Aorta (tissue), 5 donors: ENCODE results near the gene TLR1. TPM values are rescaled to one million over a fixed set of nuclear protein-coding genes. Genes with fewer than 3 reads are reported as not detected.
"Not testable (repeated sequence)": the region's sequence is repeated elsewhere in the genome, so short reads cannot be mapped to it uniquely, and the experiment has no call there.

Experiments used
- ATAC-seq: fragments of 200-7000 bp; cut with Tn5 transposase; one replicate; pipeline ENCODE4 v1.9.1; 2022; ENCODE audit warnings: moderate library complexity; ENCODE audit not compliant: low FRiP score
- DNase-seq, 2 donors: peaks; one replicate each; pipeline ENCODE4 v3.0.0-alpha.2; 2020
- H3K27ac ChIP-seq, 2 donors: one replicate each; pipeline ENCODE4 v1.5.1; 2013; ENCODE audit warnings: low read length in 2 of 2, mild to moderate bottlenecking in 2 of 2, moderate library complexity in 2 of 2, control low read depth in 1 of 2, inconsistent platforms in 1 of 2, low read depth in 1 of 2
- H3K27me3 ChIP-seq, 2 donors: one replicate each; pipeline ENCODE4 v1.6.1; 2013; ENCODE audit warnings: control low read depth in 1 of 2, low read length in 1 of 2, mild to moderate bottlenecking in 1 of 2, moderate library complexity in 1 of 2; ENCODE audit not compliant: insufficient read depth in 2 of 2, control insufficient read depth in 1 of 2
- H3K36me3 ChIP-seq, 2 donors: one replicate each; pipeline ENCODE4 v1.6.1; 2013; ENCODE audit warnings: control low read depth in 1 of 2, low read length in 1 of 2, mild to moderate bottlenecking in 1 of 2; ENCODE audit not compliant: insufficient read depth in 2 of 2, control insufficient read depth in 1 of 2
- H3K4me1 ChIP-seq, 2 donors: one replicate each; pipeline ENCODE4 v1.6.1; 2013; ENCODE audit warnings: low read length in 2 of 2, control low read depth in 1 of 2, mild to moderate bottlenecking in 1 of 2, moderate library complexity in 1 of 2; ENCODE audit not compliant: insufficient read depth in 2 of 2, control insufficient read depth in 1 of 2
- H3K4me3 ChIP-seq, 2 donors: one replicate each; pipeline ENCODE4 v1.5.1; 2013; ENCODE audit warnings: low read length in 2 of 2, control low read depth in 1 of 2, mild to moderate bottlenecking in 1 of 2
- H3K9me3 ChIP-seq: one replicate; pipeline ENCODE4 v1.6.1; 2013; ENCODE audit warnings: mild to moderate bottlenecking, low read length; ENCODE audit not compliant: control insufficient read depth
- WGBS, 2 donors: extraction: QIAGEN DNeasy Blood & Tissue Kit; methylation state at CpG; one replicate each; pipeline ENCODE4 v1.1.7; 2013; 5-methylcytosine and 5-hydroxymethylcytosine counted together
- intact Hi-C, 2 donors: fragments of 100-400 bp; cut with DNase I; formaldehyde crosslinking; loops; one replicate each; pipeline versions ENCODE4 v1.14.2 to v1.15.0; 2022
- polyA plus RNA-seq, 2 donors: library from polyadenylated mRNA; stranded (reverse); fragments of 200-250 nt; gene quantifications; one replicate each; pipeline ENCODE4 v1.2.3, GENCODE V29; 2013
- total RNA-seq, 2 donors: library from RNA; stranded (reverse); fragmentation: NEBNext Ultra II Directional; extraction: Animal tissue kit (Norgen Biotek cat#: 25700); gene quantifications; one replicate each; pipeline ENCODE4 v1.2.1, GENCODE V29; 2021
- donor health status: healthy with polysubstance abuse.
- donor health status: Bipolar disorder and iron deficiency.
- donor health status: DM: no; HTN: no; CAD: no.
- donor health status: DM: no; HTN: no; CAD: no.
- donor health status: DM: yes; HTN: yes; CAD: no.

Gene TLR1
- total and polyA plus RNA-seq, 4 donors: 1.1 to 29.7 (median 11.3) TPM

GRCh38 chr4:38784141-38784540 lies 20.4 kb downstream of the TLR1 start:
- Histone ChIP-seq H3K27me3 (no peaks in the 10 kb centered on the region), H3K9me3 (no peaks in the 10 kb centered on the region), H3K27ac (no peak overlapping the region), H3K4me1 (no peaks in the 10 kb centered on the region), H3K4me3 (no peak overlapping the region), H3K36me3 (no peaks in the 10 kb centered on the region)
- intact Hi-C loops: no loop called here
- no peak for DNase-seq
- ATAC-seq: no peak
- WGBS, 2 donors: 91 to 93% methylated on average over 4 of the region's 4 CpGs

- H3K9me3 ChIP-seq: no peaks in the 10 kb centered on the region
- intact Hi-C loops: no loop called here
- no peak overlapping the region for H3K27ac ChIP-seq
- whole genome bisulfite sequencing, 2 donors: 84 to 85% methylated on average over 8 of the region's 8 CpGs
- H3K27me3 ChIP-seq: no peaks in the 10 kb centered on the region
- ATAC-seq (no peak), DNase-seq (no peak)
- no peaks in the 10 kb centered on the region for H3K36me3 ChIP-seq
- H3K4me1 ChIP-seq: no peaks in the 10 kb centered on the region
- no peak overlapping the region for H3K4me3 ChIP-seq
Observed at GRCh38 chr4:38783109-38783460, 21.5 kb downstream of the TLR1 start.

GRCh38 chr4:38782452-38783108 lies 22.0 kb downstream of the TLR1 start, which contains the start of gene TLR10:
TLR10 (minus strand) TSS chr4:38782990; CDS start chr4:38775590, 7,400 bp downstream.
- no peaks in the 10 kb centered on the region for H3K4me1 ChIP-seq
- peak; percentile 82 for ATAC-seq
- H3K27me3 ChIP-seq: no peaks in the 10 kb centered on the region
- H3K9me3 ChIP-seq: no peaks in the 10 kb centered on the region
- H3K36me3 ChIP-seq: no peaks in the 10 kb centered on the region
- H3K27ac ChIP-seq: no peak within 1 kb of the TSS
- 34 to 40% methylated on average over 12 of the region's 12 CpGs for WGBS, 2 donors
- no peak within 1 kb of the TSS for H3K4me3 ChIP-seq
- intact Hi-C loops: no loop called here
- no peak for DNase-seq

GRCh38 chr4:38781854-38782261 lies 22.7 kb downstream of the TLR1 start:
- intact Hi-C loops: no loop called here
- DNase-seq (no peak), ATAC-seq (no peak)
- no peaks in the 10 kb centered on the region for H3K4me1 ChIP-seq
- H3K4me3 ChIP-seq: no peak overlapping the region
- H3K36me3 ChIP-seq: no peaks in the 10 kb centered on the region
- H3K27ac ChIP-seq: no peak overlapping the region
- H3K27me3 ChIP-seq: no peaks in the 10 kb centered on the region
- WGBS, 2 donors: 94 to 97% methylated on average over 4 of the region's 4 CpGs
- no peaks in the 10 kb centered on the region for H3K9me3 ChIP-seq

GRCh38 chr4:38780833-38781484 lies 23.6 kb downstream of the TLR1 start:
- DNase-seq: no peak
- H3K4me1 ChIP-seq: no peaks in the 10 kb centered on the region

GRCh38 chr4:38779790-38780189 lies 24.8 kb downstream of the TLR1 start:
- Histone ChIP-seq H3K4me1 (no peaks in the 10 kb centered on the region), H3K27ac (no peak overlapping the region), H3K9me3 (no peaks in the 10 kb centered on the region), H3K36me3 (no peaks in the 10 kb centered on the region), H3K27me3 (no peaks in the 10 kb centered on the region), H3K4me3 (no peak overlapping the region)
- no peak for DNase-seq
- intact Hi-C loops: no loop called here
- ATAC-seq: no peak
- 81 to 84% methylated on average over 5 of the region's 5 CpGs for WGBS, 2 donors

More at GRCh38 chr4:38780833-38781484, 23.6 kb downstream of the TLR1 start:
- Histone ChIP-seq H3K4me3 (no peak overlapping the region), H3K9me3 (no peaks in the 10 kb centered on the region), H3K27me3 (no peaks in the 10 kb centered on the region), H3K27ac (no peak overlapping the region), H3K36me3 (no peaks in the 10 kb centered on the region)
- WGBS, 2 donors: 95 to 97% methylated on average over 4 of the region's 4 CpGs
- intact Hi-C loops: no loop called here
- ATAC-seq: no peak

- H3K4me3 ChIP-seq, H3K36me3 ChIP-seq, H3K27me3 ChIP-seq, ATAC-seq, H3K27ac ChIP-seq, H3K9me3 ChIP-seq, H3K4me1 ChIP-seq, intact Hi-C loops, DNase-seq: not testable (repeated sequence)
- WGBS, 2 donors: 78 to 80% methylated on average over 2 of the region's 2 CpGs
Observed at GRCh38 chr4:38777925-38778324, 26.7 kb downstream of the TLR1 start.

GRCh38 chr4:38775326-38775725 lies 29.3 kb downstream of the TLR1 start:
- Histone ChIP-seq H3K4me3 (no peak overlapping the region), H3K4me1 (no peaks in the 10 kb centered on the region), H3K27ac (no peak overlapping the region), H3K27me3 (no peaks in the 10 kb centered on the region), H3K36me3 (no peaks in the 10 kb centered on the region), H3K9me3 (no peaks in the 10 kb centered on the region)
- no peak for DNase-seq
- no peak for ATAC-seq
- intact Hi-C loops: no loop called here
- WGBS, 2 donors: 89 to 91% methylated on average over 2 of the region's 2 CpGs
